HCT116 (cell line): Measurements from ENCODE around the gene AP5S1. TPM values are rescaled to one million over a fixed set of nuclear protein-coding genes. Genes with fewer than 3 reads are reported as not detected.

Experiments used
- ATAC-seq: fragments of 200-7000 bp; cut with Tn5 transposase; 2 replicates; pipeline ENCODE4 v1.9.1; 2020; ENCODE audit warnings: mild to moderate bottlenecking, moderate library complexity
- BruUV-seq: library from RNA; stranded (reverse); fragments of 400-500 nt; replicated peaks from 2 replicates; lab custom pipeline; 2021; lab: Mats Ljungman, UMichigan
- CTCF ChIA-PET: fragments of 300-600 bp; sonication (Branson Sonifier 250); formaldehyde crosslinking; loops from one replicate; lab custom pipeline; 2021; ENCODE audit warnings: antibody characterized with exemption; lab: Charles Lee
- POLR2A ChIA-PET: fragments of 300-600, 350-600 bp; sonication (Branson Sonifier 250); formaldehyde crosslinking; loops from one replicate; lab custom pipeline; 2021; ENCODE audit warnings: antibody characterized with exemption; lab: Charles Lee
- RAD21 ChIA-PET, 2 experiments: fragments of 300-600 bp; sonication (Branson Sonifier 250); formaldehyde crosslinking; loops; one replicate each; lab custom pipeline; 2023; ENCODE audit warnings: low total read pairs in 2 of 2; ENCODE audit not compliant: uncharacterized antibody in 2 of 2, unreplicated experiment in 2 of 2, low non-redundant PET in 1 of 2; lab: Charles Lee
- DNase-seq: peaks from one replicate; pipeline ENCODE4 v3.0.0-alpha.2; 2010; ENCODE audit warnings: low read depth, low spot score
- H2AFZ ChIP-seq: fragments of 200-600 bp; shearing (Covaris generic), sonication (generic); 2 replicates; pipeline ENCODE4 v1.6.1; 2017; ENCODE audit warnings: low read depth, mixed run types, mixed read lengths, antibody characterized with exemption, low read length; ENCODE audit not compliant: poor library complexity, severe bottlenecking
- H3K27ac ChIP-seq: 2 replicates; pipeline ENCODE4 v1.5.1; 2012; ENCODE audit warnings: low read depth, low read length
- H3K27me3 ChIP-seq: fragments of 200-600 bp; sonication (generic); 2 replicates; pipeline ENCODE4 v1.6.1; 2016; ENCODE audit warnings: mixed run types, low read length, mixed read lengths; ENCODE audit not compliant: insufficient read depth
- H3K36me3 ChIP-seq, 2 experiments: fragments of 200-500 bp in 1 of 2; fragments of 200-600 bp in 1 of 2; sonication (Bioruptor generic) in 1 of 2; sonication (generic) in 1 of 2; 2 replicates each; pipeline versions ENCODE4 v1.5.1 to v1.6.1; 2014 to 2016; ENCODE audit warnings: low read length in 2 of 2, inconsistent platforms in 1 of 2, mixed read lengths in 1 of 2, mixed run types in 1 of 2; ENCODE audit not compliant: insufficient read depth in 2 of 2, control insufficient read depth in 1 of 2
- H3K4me1 ChIP-seq, 2 experiments: fragments of 200-600 bp in 1 of 2; sonication (generic) in 1 of 2; 2 replicates each; pipeline versions ENCODE4 v1.5.1 to v1.6.1; 2012 to 2017; ENCODE audit warnings: low read length in 2 of 2, inconsistent platforms in 1 of 2, mild to moderate bottlenecking in 1 of 2, mixed read lengths in 1 of 2, mixed run types in 1 of 2, moderate library complexity in 1 of 2; ENCODE audit not compliant: insufficient read depth in 2 of 2, control insufficient read depth in 1 of 2
- H3K4me2 ChIP-seq: fragments of 200-600 bp; sonication (generic); 2 replicates; pipeline ENCODE4 v1.6.1; 2017; ENCODE audit warnings: mixed run types, low read length, mixed read lengths
- H3K4me3 ChIP-seq, 2 experiments: fragments of 200-600 bp in 1 of 2; sonication (generic) in 1 of 2; replicated peaks in 1 of 2; 2 replicates each; pipeline ENCODE4 v1.5.1; 2011 to 2016; ENCODE audit warnings: low read length in 2 of 2, control low read depth in 1 of 2, low read depth in 1 of 2, mild to moderate bottlenecking in 1 of 2, mixed read lengths in 1 of 2, mixed run types in 1 of 2
- H3K79me2 ChIP-seq: fragments of 200-600 bp; sonication (generic); 2 replicates; pipeline ENCODE4 v1.6.1; 2017; ENCODE audit warnings: mild to moderate bottlenecking, mixed run types, low read length, moderate library complexity, mixed read lengths; ENCODE audit not compliant: insufficient read depth
- H3K9ac ChIP-seq: fragments of 200-600 bp; sonication (generic); 2 replicates; pipeline ENCODE4 v1.6.1; 2016; ENCODE audit warnings: low read length, mixed read lengths
- H3K9me2 ChIP-seq: fragments of 200-600 bp; sonication (generic), shearing (Covaris generic); 2 replicates; pipeline ENCODE4 v1.6.1; 2017; ENCODE audit warnings: mixed run types, mild to moderate bottlenecking, moderate library complexity; ENCODE audit not compliant: insufficient read depth
- H3K9me3 ChIP-seq, 2 experiments: fragments of 200-500 bp in 1 of 2; fragments of 200-600 bp in 1 of 2; sonication (Bioruptor generic) in 1 of 2; sonication (generic) in 1 of 2; 2 replicates each; pipeline ENCODE4 v1.6.1; 2014 to 2017; ENCODE audit warnings: low read length in 2 of 2, mixed read lengths in 2 of 2, inconsistent platforms in 1 of 2, low read depth in 1 of 2, mild to moderate bottlenecking in 1 of 2, mixed run types in 1 of 2, moderate library complexity in 1 of 2; ENCODE audit not compliant: control insufficient read depth in 1 of 2, insufficient read depth in 1 of 2
- H4K20me1 ChIP-seq: fragments of 200-600 bp; sonication (generic), shearing (Covaris generic); 2 replicates; pipeline ENCODE4 v1.6.1; 2017; ENCODE audit warnings: mixed run types, mild to moderate bottlenecking, moderate library complexity; ENCODE audit not compliant: insufficient read depth
- CBX3 ChIP-seq: IDR thresholded peaks from 2 replicates; pipeline ENCODE4 v1.6.1; 2012; ENCODE audit warnings: low read depth
- EZH2 ChIP-seq: fragments of 200-600 bp; sonication (generic); IDR thresholded peaks from 2 replicates; pipeline ENCODE4 v1.6.1; 2017; ENCODE audit warnings: antibody characterized with exemption, mixed run types
- EZH2phosphoT487 ChIP-seq: fragments of 200-600 bp; IDR thresholded peaks from 2 replicates; pipeline ENCODE4 v1.6.1; 2018; ENCODE audit warnings: antibody characterized with exemption, borderline replicate concordance
- FOSL1 ChIP-seq: IDR thresholded peaks from 2 replicates; pipeline ENCODE4 v1.6.1; 2012; ENCODE audit warnings: low read depth
- JUND ChIP-seq: IDR thresholded peaks from 2 replicates; pipeline ENCODE4 v1.6.1; 2012
- MAX ChIP-seq: IDR thresholded peaks from 2 replicates; pipeline ENCODE4 v1.6.1; 2012
- POLR2A ChIP-seq: IDR thresholded peaks from 2 replicates; pipeline ENCODE4 v1.7.0; 2011; ENCODE audit warnings: borderline replicate concordance; ENCODE audit not compliant: insufficient read depth, insufficient read length; ENCODE audit errors: extremely low read depth
- RAD21 ChIP-seq: IDR thresholded peaks from 2 replicates; pipeline ENCODE4 v1.6.1; 2012; ENCODE audit warnings: low read depth, mild to moderate bottlenecking
- REST ChIP-seq: IDR thresholded peaks from 2 replicates; pipeline ENCODE4 v1.6.1; 2012; ENCODE audit warnings: low read depth
- SP1 ChIP-seq: IDR thresholded peaks from 2 replicates; pipeline ENCODE4 v1.6.1; 2012; ENCODE audit warnings: low read depth
- SRF ChIP-seq: IDR thresholded peaks from 2 replicates; pipeline ENCODE4 v1.6.1; 2012; ENCODE audit warnings: low read depth
- YY1 ChIP-seq: IDR thresholded peaks from 2 replicates; pipeline ENCODE4 v1.6.1; 2011; ENCODE audit warnings: low read length, low read depth, moderate library complexity, mild to moderate bottlenecking; ENCODE audit not compliant: insufficient replicate concordance; ENCODE audit errors: extremely low read depth
- ZFX ChIP-seq: fragments of 450-650 bp; IDR thresholded peaks from 2 replicates; pipeline ENCODE4 v1.6.1; 2017
- ZNF274 ChIP-seq: fragments of 200-500 bp; sonication (Bioruptor generic); IDR thresholded peaks from 2 replicates; pipeline ENCODE4 v1.6.1; 2014; ENCODE audit warnings: mild to moderate bottlenecking, low read depth, low read length, inconsistent platforms
- intact Hi-C: fragments of 100-400 bp; cut with micrococcal nuclease; formaldehyde crosslinking; loops from 2 replicates; pipeline ENCODE4 v1.10.0; 2022
- total RNA-seq: library from RNA; stranded (reverse); gene quantifications from one replicate; pipeline ENCODE4 v1.2.1, GENCODE V29; 2021; ENCODE audit not compliant: unreplicated experiment
- TF ChIP-seq, protein P1 (sequence below): IDR thresholded peaks from 2 replicates; pipeline ENCODE4 v1.6.1; 2012
- TF ChIP-seq, protein P2 (sequence below), 3 experiments: fragments of 200-600 bp in 1 of 3; sonication (generic) in 1 of 3; IDR thresholded peaks in 2 of 3; conservative IDR thresholded peaks in 1 of 3; 2 replicates each; pipeline ENCODE4 v1.5.1; 2012 to 2017; ENCODE audit warnings: low read depth in 2 of 3, low read length in 2 of 3, antibody characterized with exemption in 1 of 3, borderline replicate concordance in 1 of 3, control low read depth in 1 of 3, mild to moderate bottlenecking in 1 of 3, mixed read lengths in 1 of 3, mixed run types in 1 of 3, moderate library complexity in 1 of 3; ENCODE audit not compliant: insufficient read depth in 1 of 3

AP5S1 gene
- total RNA-seq, 1 experiment from 2014 or later = 12.1 TPM

- ATAC-seq (no peak), DNase-seq (no peak)
- ChIA-PET RAD21 (no interaction called here), CTCF (no interaction called here), POLR2A (no interaction called here)
- Histone ChIP-seq H2AFZ (no peak overlapping the region), H3K27me3 (no peaks in the 10 kb centered on the region), H3K9me2 (no peaks in the 10 kb centered on the region), H3K9ac (no peak overlapping the region), H3K79me2 (peaks cover 54% of the 10 kb centered on the region), H3K4me3 (no peak overlapping the region), H3K4me2 (no peak overlapping the region), H4K20me1 (no peaks in the 10 kb centered on the region), H3K4me1 (peaks cover 55 to 84% of the 10 kb centered on the region in 2 experiments), H3K27ac (peak overlapping the region; percentile 18; the same call in 1 of the 2 replicates), H3K36me3 (peaks cover 34 to 74% of the 10 kb centered on the region in 2 experiments), H3K9me3 (no peaks in the 10 kb centered on the region)
- no TSS peak for BruUV-seq
- no peak for TF ChIP-seq RAD21
- TF ChIP-seq REST = no peak
- TF ChIP-seq MAX = no peak
- TF ChIP-seq SRF = no peak
- TF ChIP-seq, protein P1, sequence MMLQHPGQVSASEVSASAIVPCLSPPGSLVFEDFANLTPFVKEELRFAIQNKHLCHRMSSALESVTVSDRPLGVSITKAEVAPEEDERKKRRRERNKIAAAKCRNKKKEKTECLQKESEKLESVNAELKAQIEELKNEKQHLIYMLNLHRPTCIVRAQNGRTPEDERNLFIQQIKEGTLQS = no peak
- TF ChIP-seq, protein P2, sequence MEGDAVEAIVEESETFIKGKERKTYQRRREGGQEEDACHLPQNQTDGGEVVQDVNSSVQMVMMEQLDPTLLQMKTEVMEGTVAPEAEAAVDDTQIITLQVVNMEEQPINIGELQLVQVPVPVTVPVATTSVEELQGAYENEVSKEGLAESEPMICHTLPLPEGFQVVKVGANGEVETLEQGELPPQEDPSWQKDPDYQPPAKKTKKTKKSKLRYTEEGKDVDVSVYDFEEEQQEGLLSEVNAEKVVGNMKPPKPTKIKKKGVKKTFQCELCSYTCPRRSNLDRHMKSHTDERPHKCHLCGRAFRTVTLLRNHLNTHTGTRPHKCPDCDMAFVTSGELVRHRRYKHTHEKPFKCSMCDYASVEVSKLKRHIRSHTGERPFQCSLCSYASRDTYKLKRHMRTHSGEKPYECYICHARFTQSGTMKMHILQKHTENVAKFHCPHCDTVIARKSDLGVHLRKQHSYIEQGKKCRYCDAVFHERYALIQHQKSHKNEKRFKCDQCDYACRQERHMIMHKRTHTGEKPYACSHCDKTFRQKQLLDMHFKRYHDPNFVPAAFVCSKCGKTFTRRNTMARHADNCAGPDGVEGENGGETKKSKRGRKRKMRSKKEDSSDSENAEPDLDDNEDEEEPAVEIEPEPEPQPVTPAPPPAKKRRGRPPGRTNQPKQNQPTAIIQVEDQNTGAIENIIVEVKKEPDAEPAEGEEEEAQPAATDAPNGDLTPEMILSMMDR (IDR thresholded peaks at IDR 0.05 in 2 of 3, conservative IDR thresholded peaks at IDR 0.05 in 1 of 3; ENCODE audit: borderline replicate concordance in 1 of 3, insufficient read depth in 1 of 3, low read depth in 2 of 3, low read length in 2 of 3) = no peak
- no peak for TF ChIP-seq EZH2
- no peak for TF ChIP-seq SP1
- no peak for TF ChIP-seq POLR2A
- TF ChIP-seq ZFX = no peak
- TF ChIP-seq EZH2phosphoT487 = no peak
- no peak for TF ChIP-seq YY1
- no peak for TF ChIP-seq JUND
- no peak for TF ChIP-seq CBX3
- no peak for TF ChIP-seq ZNF274
- no peak for TF ChIP-seq FOSL1
- intact Hi-C loops = no loop called here
These were observed 17.7 kb upstream of the AP5S1 start for GRCh38 chr20:3802524-3803239.
